A549 treated with AZD2906 at 1 μM for 4 hours (cell line): Measurements from ENCODE around the gene UST. TPM values are rescaled to one million over a fixed set of nuclear protein-coding genes. Genes with fewer than 3 reads are reported as not detected.

Source experiments
- total RNA-seq: library from RNA; stranded (reverse); fragments of 200-300 nt; extraction: Qiagen RNA extraction; gene quantifications from 5 replicates; pipeline ENCODE4 v1.2.3, GENCODE V29; 2022

Gene UST, protein sequence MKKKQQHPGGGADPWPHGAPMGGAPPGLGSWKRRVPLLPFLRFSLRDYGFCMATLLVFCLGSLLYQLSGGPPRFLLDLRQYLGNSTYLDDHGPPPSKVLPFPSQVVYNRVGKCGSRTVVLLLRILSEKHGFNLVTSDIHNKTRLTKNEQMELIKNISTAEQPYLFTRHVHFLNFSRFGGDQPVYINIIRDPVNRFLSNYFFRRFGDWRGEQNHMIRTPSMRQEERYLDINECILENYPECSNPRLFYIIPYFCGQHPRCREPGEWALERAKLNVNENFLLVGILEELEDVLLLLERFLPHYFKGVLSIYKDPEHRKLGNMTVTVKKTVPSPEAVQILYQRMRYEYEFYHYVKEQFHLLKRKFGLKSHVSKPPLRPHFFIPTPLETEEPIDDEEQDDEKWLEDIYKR
- 4.2 to 5.0 TPM (median 4.7 TPM) in 5 replicates for total RNA-seq

DNA sequence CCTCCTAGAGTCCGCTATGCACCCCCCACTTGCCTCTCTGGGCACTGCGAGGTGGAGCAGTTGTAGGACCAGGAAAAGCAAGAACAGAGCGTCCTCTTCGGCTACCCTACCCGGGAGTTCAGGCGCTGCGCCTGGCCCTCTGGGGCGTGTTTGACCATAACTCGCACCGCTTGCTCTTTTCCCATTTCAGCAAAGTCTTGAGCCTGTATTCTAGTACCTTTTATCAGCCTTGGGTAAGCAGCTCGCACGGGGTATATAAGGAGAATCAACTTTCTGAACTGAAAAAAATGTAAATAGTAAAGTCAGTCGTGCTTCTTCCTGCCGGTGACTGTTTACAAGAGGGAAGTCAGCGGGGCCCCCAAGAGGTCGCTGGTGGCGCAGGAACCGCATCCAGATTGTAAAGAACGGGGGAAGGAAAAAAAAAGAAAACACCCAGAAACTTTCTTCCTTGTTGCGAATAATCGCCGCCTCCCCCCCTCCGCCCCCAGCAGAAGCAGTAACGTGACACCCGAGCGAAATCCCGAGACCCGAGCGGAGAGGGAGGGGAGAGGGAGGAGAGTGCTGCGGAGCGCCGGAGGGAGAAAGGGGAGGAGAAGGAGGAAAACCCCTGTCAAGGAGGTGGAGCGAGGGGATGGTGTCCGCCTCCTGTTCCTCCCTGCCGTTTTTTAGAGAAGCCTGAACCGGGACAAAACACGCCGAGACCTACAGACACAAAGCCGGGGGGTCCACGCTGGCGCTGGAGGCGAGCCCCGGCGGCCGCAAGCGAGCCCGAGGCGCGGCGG is at the start of gene UST:
Gene UST (plus strand): TSS at position 668 of the 782 bp plus-strand sequence. CDS start 401 bp downstream, outside the sequence.

